ENCODE data around the gene ATP5F1D.

Gene ATP5F1D

DNA sequence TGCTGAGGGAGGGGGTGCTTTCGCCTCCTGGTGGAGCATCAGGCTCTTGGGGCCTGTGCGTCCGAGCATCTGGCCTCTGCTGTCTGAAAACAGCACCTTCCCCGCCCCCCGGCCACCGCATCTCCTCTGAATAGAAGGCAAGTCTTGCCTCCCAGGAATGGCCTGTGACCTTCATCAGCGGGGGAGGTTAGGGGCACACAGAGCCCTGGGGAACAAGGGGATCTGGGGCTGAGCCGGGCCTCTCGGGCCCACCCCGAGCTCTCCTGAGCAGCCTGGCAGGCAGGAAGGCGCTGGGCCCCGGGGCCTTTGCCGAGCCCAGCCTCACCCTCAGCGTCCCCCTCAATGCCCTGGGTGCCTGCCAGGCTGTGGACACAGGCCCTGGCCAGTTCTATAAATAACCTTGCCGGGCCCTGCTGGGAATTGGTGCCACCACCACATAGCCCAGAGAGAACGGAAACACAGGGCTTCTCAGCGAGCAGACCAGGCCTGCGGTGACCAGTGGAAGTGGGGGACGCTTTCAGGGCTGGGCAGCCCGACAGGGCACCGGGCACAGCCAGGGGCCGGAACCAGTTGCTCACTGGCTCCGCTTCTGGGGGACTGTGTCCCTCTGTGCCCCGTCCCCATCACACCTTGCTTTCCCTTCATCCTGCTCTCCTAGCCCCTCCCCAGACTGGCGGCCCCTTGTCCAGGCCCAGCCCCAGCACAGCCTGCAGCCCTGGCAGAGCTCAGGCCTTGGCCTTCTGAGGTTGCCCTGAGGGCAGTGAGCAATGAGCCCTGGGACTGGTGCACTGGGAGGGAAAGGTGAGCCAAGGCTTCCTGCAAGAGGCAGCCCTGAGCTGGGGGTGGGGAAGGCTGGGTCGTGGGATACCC, 26.5 kb upstream of the ATP5F1D start:
- H3K9me3 ChIP-seq = no peaks in the 10 kb centered on the region
- no peak overlapping the region for H3K4me3 ChIP-seq
- H3K4me1 ChIP-seq = no peaks in the 10 kb centered on the region
- H3K36me3 ChIP-seq (replicated peaks) = peaks cover 27% of the 10 kb centered on the region
- in situ Hi-C loops (cut with MboI; ENCODE audit: low sequenced_read_pairs) = no loop called here
- no peak for DNase-seq (ENCODE audit: low spot score in 2 of 2)
- no peaks in the 10 kb centered on the region for H3K27me3 ChIP-seq (ENCODE audit: low read depth)

DNA sequence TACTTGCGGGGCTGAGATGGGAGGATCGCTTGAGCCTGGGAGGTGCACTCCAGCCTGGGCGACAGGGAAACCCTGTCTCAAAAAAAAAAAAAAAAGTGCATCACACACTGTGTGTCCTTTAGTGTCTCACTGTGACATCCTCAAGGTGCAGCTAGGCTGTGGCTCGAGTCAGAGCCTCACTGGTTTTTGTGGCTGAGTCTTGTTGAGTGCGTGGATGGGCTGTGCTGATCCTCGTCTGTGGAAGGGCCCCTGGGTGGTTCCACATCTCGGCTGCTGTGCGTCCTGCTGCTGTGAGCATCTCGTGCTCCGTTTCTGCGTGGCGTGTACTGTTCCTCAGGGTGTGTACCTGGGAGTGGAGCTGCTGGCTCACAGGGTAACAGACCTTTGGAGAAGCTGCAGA, 24.8 kb upstream of the ATP5F1D start:
- Histone ChIP-seq H3K27me3 (ENCODE audit: low read depth) (no peaks in the 10 kb centered on the region), H3K4me3 (no peak overlapping the region), H3K36me3 (replicated peaks) (peaks cover 33% of the 10 kb centered on the region), H3K9me3 (no peaks in the 10 kb centered on the region), H3K4me1 (no peaks in the 10 kb centered on the region)
- no peak for DNase-seq (ENCODE audit: low spot score in 2 of 2)
- in situ Hi-C loops (cut with MboI; ENCODE audit: low sequenced_read_pairs) = no loop called here

DNA sequence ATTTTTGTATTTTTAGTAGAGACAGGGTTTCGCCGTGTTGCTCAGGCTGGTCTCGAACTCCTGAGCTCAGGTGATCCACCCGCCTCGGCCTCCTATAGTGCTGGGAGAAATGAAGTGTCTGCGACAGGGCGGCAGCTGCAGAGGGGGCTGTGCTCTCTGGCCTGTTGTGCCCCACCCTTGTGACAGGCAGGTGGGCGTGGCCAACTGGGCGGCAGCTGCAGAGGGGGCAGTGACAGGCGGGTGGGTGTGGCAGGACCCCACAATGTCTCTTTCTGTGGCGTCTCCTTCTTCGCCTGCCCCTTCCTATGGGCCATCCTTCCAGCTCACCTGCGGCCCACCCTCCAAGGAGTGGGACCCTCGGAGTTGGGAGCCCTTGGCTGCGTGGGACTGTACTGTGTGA, 24.2 kb upstream of the ATP5F1D start:
- H3K36me3 ChIP-seq (replicated peaks) = peaks cover 38% of the 10 kb centered on the region
- H3K9me3 ChIP-seq = no peaks in the 10 kb centered on the region
- H3K4me3 ChIP-seq = no peak overlapping the region
- no peaks in the 10 kb centered on the region for H3K4me1 ChIP-seq
- in situ Hi-C loops (cut with MboI; ENCODE audit: low sequenced_read_pairs) = no loop called here
- DNase-seq (ENCODE audit: low spot score in 2 of 2) = no peak
- no peaks in the 10 kb centered on the region for H3K27me3 ChIP-seq (ENCODE audit: low read depth)

DNA sequence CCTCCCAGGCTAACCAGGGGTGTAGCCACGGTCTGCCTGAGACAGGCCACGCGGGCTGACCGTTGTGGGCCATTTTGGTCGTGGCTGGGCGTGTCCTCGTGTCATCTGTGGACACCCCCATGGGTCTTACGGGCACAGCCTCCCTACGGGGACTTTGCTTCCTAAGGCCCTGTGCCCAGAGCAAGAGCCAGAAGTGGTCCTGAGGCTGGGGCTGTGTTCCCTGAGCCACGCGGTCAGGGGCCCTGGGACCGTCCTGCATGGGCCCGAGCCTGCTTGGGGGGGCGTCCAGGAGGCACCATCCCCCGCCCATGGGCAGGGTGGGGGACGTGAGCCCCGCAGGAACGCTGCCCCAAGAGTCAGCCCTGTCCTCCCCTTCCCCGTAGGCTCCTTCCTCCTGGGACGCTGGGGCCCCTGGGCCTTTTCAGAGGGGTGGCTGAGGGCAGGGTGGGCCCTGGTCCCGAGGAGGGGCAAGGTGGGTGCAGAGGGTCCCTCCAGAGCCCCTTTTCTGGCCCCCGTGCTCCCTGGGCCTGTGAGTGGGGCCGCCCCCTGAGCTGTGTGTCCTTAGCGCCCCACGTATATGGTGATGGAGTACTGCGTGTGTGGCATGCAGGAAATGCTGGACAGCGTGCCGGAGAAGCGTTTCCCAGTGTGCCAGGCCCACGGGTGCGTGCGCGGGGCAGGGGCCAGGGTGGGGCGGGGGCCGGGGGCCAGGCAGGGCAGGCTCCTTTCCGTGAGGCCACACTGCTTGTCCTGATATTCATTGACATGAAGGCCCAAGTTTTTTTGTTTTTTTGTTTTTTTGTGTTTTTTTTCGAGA, 22.6 kb upstream of the ATP5F1D start:
- no peaks in the 10 kb centered on the region for H3K9me3 ChIP-seq
- H3K4me1 ChIP-seq = no peaks in the 10 kb centered on the region
- no peak for DNase-seq (ENCODE audit: low spot score in 2 of 2)
- H3K36me3 ChIP-seq (replicated peaks) = peaks cover 47% of the 10 kb centered on the region
- in situ Hi-C loops (cut with MboI; ENCODE audit: low sequenced_read_pairs) = no loop called here
- no peak overlapping the region for H3K4me3 ChIP-seq
- H3K27me3 ChIP-seq (ENCODE audit: low read depth) = no peaks in the 10 kb centered on the region

DNA sequence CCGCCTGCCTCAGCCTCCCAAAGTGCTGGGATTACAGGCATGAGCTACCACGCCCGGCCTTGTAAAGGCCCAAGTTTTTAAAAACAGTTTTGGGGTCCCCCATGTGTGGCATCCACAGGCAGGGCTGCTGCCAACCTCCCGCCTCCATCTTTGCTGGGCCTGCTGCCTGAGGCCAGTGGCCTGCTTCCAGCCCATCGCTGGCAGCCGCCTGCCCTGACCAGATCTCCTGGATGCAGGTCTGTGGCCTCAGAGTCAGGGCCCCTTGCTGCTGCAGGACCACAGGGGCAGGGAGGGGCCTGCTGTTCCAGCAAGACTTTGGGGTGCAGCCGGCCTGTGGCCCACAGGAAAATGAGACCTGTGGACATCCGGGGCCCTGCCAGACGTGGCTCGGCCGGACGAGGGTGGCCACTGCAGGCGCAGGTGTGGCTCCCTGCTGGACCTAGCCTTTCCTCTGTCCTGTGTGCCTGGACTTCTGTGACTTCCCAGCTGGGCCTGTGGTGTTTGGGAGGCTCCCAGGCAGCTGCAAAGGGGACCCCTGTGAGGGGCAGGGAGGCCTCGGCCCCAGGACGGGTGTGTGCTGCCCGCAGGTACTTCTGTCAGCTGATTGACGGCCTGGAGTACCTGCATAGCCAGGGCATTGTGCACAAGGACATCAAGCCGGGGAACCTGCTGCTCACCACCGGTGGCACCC, 21.6 kb upstream of the ATP5F1D start:
- H3K36me3 ChIP-seq (replicated peaks) = peaks cover 50% of the 10 kb centered on the region
- in situ Hi-C loops (cut with MboI; ENCODE audit: low sequenced_read_pairs) = no loop called here
- no peaks in the 10 kb centered on the region for H3K27me3 ChIP-seq (ENCODE audit: low read depth)
- no peak overlapping the region for H3K4me3 ChIP-seq
- no peaks in the 10 kb centered on the region for H3K4me1 ChIP-seq
- H3K9me3 ChIP-seq = no peaks in the 10 kb centered on the region
- no peak for DNase-seq (ENCODE audit: low spot score in 2 of 2)

DNA sequence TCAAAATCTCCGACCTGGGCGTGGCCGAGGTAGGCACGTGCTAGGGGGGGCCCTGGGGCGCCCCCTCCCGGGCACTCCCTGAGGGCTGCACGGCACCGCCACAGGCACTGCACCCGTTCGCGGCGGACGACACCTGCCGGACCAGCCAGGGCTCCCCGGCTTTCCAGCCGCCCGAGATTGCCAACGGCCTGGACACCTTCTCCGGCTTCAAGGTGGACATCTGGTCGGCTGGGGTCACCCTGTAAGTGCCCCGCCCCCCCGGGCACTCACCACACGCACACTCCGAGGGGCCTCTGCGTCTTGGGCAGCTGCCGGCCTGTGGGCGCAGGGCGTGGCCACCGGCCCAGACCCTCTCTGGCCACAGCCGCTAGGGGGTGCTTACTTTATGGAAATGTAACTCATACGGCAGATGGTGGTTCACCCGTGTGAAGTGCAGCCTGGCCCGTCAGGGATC, 21.0 kb upstream of the ATP5F1D start:
- no peaks in the 10 kb centered on the region for H3K9me3 ChIP-seq
- H3K36me3 ChIP-seq (replicated peaks) = peaks cover 52% of the 10 kb centered on the region
- H3K4me1 ChIP-seq = no peaks in the 10 kb centered on the region
- DNase-seq (ENCODE audit: low spot score in 2 of 2) = no peak
- no peak overlapping the region for H3K4me3 ChIP-seq
- in situ Hi-C loops (cut with MboI; ENCODE audit: low sequenced_read_pairs) = no loop called here
- no peaks in the 10 kb centered on the region for H3K27me3 ChIP-seq (ENCODE audit: low read depth)

DNA sequence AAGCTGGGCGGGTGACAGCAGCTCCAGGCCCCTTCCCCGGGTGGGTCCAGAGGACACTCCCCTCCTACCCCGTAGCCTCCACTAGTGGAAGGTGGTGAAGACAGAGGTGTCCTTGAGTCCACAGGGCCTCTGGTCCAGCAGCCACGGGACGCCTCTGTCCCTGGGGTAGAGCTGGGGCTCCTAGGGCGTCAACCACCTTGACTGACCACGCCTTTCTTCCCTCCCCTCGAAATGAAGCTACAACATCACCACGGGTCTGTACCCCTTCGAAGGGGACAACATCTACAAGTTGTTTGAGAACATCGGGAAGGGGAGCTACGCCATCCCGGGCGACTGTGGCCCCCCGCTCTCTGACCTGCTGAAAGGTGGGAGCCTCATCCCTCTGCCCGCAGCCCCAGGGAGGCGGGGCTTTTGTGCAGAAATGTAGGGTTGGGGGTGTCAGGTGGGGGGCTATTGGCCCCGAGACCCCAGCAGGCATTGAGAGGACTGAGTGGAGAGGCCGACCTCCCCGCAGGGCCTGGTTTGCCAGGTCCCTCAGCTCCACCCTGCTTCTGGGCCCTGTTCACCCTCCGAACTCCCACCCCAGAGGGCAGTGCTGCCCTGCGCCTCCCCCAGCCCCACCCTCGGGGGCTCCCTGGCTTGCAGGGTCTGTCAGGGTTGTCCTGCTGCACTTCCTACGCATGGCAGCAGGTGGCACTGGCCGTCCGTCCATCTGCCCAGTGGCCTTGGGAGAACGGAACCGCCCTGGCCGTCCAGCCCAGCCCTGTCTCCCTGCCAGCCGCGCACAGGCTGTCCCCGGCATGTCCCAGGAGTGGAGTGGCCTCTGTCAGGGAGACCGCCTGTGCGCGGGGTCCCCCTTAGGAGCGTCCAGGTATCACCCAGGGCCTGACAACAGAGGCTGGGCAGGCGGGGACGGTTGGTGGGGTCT, 20.3 kb upstream of the ATP5F1D start:
- peak in 1 of 2 experiments; percentile 59 for DNase-seq (ENCODE audit: low spot score in 2 of 2)
- Histone ChIP-seq H3K27me3 (ENCODE audit: low read depth) (no peaks in the 10 kb centered on the region), H3K4me3 (no peak overlapping the region), H3K9me3 (no peaks in the 10 kb centered on the region), H3K36me3 (replicated peaks) (peaks cover 60% of the 10 kb centered on the region), H3K4me1 (no peaks in the 10 kb centered on the region)
- in situ Hi-C loops (cut with MboI; ENCODE audit: low sequenced_read_pairs) = no loop called here

DNA sequence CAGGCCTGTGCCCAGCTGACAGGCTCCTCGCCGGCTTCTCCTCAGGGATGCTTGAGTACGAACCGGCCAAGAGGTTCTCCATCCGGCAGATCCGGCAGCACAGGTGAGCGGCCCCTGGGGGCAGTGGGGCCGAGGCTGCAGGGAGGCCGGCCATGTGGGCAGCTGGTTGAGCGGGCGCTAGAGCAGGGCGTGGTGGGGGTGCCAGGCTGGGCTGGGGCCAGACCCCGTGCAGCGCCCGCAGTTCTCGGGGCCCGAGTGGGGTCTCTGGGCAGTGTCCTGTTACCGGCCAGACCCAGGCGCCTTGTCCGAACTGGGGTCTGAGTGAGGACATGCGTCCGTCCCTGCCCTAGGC, 19.7 kb upstream of the ATP5F1D start:
- no peaks in the 10 kb centered on the region for H3K4me1 ChIP-seq
- in situ Hi-C loops (cut with MboI; ENCODE audit: low sequenced_read_pairs) = no loop called here
- no peaks in the 10 kb centered on the region for H3K9me3 ChIP-seq
- no peaks in the 10 kb centered on the region for H3K27me3 ChIP-seq (ENCODE audit: low read depth)
- DNase-seq (ENCODE audit: low spot score in 2 of 2) = no peak
- H3K4me3 ChIP-seq = no peak overlapping the region
- H3K36me3 ChIP-seq (replicated peaks) = peaks cover 66% of the 10 kb centered on the region

DNA sequence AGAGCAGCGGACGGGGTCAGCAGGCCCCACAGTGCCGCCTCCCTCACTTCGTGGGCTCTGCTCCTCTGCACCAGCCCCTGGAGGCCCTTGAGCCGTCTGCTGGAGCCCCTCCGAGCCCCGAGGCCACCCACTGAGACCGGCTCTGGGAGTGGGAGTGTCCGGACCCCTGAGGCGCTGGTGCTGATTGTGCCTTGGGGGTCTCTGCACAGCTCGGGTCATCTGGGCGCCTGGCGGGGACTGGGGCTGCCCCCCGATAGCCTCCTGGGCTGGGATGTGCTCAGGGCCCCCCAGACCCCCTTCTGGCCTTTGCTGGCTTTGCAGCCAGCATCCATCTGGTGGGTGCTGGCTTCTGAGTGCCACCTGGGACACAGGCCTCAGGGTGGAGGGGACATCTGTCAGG, 19.2 kb upstream of the ATP5F1D start:
- Histone ChIP-seq H3K27me3 (ENCODE audit: low read depth) (no peaks in the 10 kb centered on the region), H3K36me3 (replicated peaks) (peaks cover 71% of the 10 kb centered on the region), H3K4me1 (no peaks in the 10 kb centered on the region), H3K9me3 (no peaks in the 10 kb centered on the region), H3K4me3 (no peak overlapping the region)
- in situ Hi-C loops (cut with MboI; ENCODE audit: low sequenced_read_pairs) = no loop called here
- no peak for DNase-seq (ENCODE audit: low spot score in 2 of 2)

DNA sequence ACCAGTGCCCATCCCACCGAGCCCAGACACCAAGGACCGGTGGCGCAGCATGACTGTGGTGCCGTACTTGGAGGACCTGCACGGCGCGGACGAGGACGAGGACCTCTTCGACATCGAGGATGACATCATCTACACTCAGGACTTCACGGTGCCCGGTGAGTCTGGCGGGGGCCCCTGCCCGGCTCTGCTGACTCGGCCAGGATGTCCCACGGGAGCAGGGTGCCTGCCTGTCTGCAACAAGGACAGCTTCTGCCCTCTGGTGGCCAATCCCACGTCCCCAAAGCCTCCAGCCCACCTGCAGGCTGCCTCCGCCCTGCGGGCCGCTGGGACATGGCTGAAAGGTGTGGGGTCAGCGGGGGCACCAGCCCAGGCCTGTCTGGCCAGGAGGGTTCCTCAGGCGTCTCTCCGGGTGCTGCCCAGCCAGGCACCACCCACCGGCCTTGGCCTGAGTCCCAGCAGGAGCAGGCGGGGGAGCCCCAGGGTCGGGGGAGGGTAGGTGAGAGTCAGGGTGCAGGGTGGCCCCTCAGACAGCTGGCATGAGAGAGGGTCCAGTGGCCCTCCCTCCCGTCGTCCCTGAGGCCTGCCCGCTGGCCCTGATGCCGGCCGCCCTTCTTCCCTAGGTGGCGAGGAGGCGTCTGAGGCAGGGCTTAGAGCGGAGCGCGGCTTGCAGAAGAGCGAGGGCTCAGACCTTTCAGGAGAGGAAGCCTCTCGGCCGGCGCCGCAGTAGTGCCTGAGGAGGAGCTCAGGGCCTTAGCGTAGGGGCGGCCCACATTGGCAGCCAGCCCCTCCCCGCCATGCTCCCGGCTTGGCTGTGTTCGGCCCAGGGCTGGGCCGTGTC, 18.3 kb upstream of the ATP5F1D start:
- Histone ChIP-seq H3K36me3 (replicated peaks) (peaks cover 79% of the 10 kb centered on the region), H3K27me3 (ENCODE audit: low read depth) (no peaks in the 10 kb centered on the region), H3K4me3 (no peak overlapping the region), H3K4me1 (no peaks in the 10 kb centered on the region), H3K9me3 (no peaks in the 10 kb centered on the region)
- peak in 1 of 2 experiments; percentile 78 for DNase-seq (ENCODE audit: low spot score in 2 of 2)
- in situ Hi-C loops (cut with MboI; ENCODE audit: low sequenced_read_pairs) = no loop called here

DNA sequence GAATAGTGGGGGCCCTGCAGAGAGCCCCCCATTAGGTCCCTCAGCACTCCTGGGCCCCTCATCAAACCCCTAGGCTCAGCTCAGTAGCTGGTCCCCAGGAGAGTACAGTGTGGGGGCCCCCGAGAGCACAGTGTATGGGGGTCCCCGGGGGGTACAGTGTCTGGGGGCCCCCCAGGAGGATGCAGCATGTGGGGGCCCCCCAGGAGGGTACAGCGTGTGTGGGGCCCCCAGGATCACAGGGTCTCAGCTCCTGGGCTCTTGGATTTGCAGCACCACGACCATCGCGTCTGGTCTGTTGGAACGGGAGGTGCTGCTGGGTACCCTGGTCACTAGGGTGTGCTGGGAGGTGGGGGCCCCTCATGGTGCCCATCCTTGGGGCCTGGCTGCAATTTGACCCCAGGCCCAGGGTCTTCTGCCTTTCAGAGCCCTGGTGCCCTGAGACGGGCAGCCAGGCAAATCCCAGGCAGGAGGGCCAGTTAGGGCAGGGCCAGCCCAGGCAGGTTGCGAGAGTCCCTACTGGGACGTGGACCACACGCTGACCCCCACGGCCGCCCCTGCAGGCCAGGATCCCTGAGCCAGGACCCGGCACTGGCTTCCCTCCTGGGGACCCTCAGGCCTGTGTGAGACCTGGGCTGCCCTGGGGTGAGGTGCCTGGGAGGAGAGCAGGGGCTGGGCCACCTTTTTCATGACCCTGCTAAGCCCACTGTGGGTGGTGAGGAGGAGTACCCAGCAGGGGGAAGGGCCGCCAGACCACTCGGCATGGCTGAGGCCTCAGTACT, 17.3 kb upstream of the ATP5F1D start:
- Histone ChIP-seq H3K4me1 (no peaks in the 10 kb centered on the region), H3K4me3 (no peak overlapping the region), H3K27me3 (ENCODE audit: low read depth) (no peaks in the 10 kb centered on the region), H3K9me3 (no peaks in the 10 kb centered on the region), H3K36me3 (replicated peaks) (peaks cover 74% of the 10 kb centered on the region)
- DNase-seq (ENCODE audit: low spot score in 2 of 2) = no peak
- in situ Hi-C loops (cut with MboI; ENCODE audit: low sequenced_read_pairs) = no loop called here

DNA sequence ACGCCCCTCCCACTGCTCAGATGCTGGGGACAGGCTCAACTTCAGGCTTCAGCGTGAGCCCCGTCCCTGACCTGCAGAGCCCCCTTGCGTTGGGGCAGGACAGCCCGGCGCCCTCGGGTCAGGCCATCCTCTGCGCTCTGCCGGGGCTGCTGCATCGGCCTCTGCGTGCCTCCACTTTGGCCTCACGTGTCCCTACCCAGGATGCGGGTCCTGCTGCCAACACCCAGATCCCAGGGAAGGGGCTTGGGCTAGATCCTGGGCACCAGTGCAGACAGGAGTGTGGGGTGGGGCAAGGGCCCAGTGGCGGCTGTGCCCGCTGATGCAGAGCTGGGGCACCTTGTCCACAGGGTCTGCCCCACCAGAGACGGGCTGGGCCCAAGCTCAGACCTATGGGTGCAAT, 16.7 kb upstream of the ATP5F1D start:
- Histone ChIP-seq H3K4me3 (no peak overlapping the region), H3K9me3 (no peaks in the 10 kb centered on the region), H3K36me3 (replicated peaks) (peaks cover 72% of the 10 kb centered on the region), H3K27me3 (ENCODE audit: low read depth) (no peaks in the 10 kb centered on the region), H3K4me1 (no peaks in the 10 kb centered on the region)
- DNase-seq (ENCODE audit: low spot score in 2 of 2) = no peak
- in situ Hi-C loops (cut with MboI; ENCODE audit: low sequenced_read_pairs) = no loop called here
